ENCODE measurements around the gene BTBD9.

The BTBD9 gene

DNA sequence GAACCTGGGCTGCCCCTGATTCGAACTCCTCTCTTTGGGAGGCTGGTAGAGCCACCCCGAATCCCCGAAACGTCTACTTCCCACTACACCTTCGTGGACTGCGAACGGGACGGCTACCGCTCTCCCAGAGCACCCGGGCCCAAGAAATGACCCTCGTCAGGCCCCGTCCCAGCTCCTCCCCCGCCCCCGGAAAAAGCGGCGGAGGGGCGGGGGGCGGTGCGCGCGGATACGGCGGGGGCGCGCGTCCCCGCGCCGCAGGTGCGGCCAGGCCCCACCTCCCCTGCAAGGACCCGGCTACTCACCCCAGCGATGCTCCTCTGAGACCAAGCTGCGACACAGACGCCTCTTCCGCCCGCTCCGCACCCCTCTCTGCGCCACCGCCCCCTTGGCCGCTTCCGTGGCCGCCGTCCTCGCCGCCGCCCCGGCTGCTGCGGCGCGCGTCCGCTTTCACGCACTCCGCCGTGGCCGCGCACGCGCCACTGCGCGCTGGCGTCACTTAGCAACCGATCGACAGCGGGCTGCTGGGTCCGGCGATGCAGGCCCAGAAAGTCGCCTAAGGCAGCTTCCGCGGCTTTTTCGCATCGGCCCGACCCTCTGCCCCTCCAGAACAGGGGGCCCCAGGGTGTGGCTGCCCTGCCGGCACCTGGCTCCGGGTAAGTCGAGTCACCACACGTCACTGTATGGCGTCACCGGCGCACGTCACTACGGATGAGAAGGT is at the start of gene BTBD9:
TSS of gene BTBD9 (minus strand) at position 432 of the 718 bp plus-strand sequence.
- FAIRE-seq (no peak), DNase-seq (ENCODE audit: insufficient read length, low spot score) (peak; percentile 76)
- TF ChIP-seq POLR2A (IDR thresholded peaks at IDR 0.05; ENCODE audit: low read depth, low read length): peak; percentile 36; the same call in 1 of the 2 replicates

DNA sequence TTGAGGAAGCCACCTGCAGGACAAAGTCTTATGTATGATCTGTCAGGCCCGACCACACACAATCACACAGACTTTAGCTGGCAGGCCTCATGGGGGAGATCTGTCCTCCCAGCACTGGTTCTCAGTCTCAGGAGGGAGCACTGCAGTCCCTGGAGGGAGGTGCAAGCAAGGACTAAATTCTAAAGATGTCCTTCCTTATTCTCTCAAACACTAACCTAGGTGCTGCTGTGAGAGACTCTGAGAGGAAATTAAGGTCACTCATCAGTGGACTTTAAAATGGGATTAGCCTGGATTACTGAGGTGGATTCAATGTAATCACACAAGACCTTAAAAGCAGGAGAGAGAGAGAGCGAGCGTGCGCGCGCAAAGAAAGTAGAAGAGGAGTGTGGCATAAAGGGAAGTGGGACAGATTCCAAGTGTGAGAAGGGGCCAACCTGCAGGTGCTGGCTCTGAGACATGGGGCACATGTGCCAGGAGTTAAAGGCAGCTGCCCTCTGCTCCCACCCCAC is 48.9 kb upstream of the BTBD9 start:
- TF ChIP-seq POLR2A (IDR thresholded peaks at IDR 0.05; ENCODE audit: low read depth, low read length): no peak
- FAIRE-seq (no peak), DNase-seq (ENCODE audit: insufficient read length, low spot score) (no peak)

DNA sequence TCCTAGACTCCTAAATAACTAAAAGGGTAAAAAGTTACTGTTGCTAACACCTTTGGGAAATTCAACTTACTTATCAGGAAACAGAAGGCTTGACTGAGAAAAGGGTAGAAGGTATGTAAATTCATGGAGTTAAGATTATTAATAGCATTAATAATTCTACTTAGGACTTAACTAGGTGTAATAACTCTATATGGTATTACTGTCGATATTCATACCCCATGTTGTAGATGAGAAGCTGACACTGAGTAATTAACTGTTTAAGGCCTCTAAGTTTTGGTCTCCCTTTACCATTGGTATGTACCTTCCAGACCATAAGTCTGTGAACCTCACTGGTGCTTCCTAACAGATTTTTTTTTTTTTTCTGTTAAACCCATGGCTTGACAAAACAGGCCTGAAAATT is 47.8 kb upstream of the BTBD9 start:
- DNase-seq (ENCODE audit: insufficient read length, low spot score) (no peak), FAIRE-seq (no peak)
- TF ChIP-seq POLR2A (IDR thresholded peaks at IDR 0.05; ENCODE audit: low read depth, low read length): no peak

DNA sequence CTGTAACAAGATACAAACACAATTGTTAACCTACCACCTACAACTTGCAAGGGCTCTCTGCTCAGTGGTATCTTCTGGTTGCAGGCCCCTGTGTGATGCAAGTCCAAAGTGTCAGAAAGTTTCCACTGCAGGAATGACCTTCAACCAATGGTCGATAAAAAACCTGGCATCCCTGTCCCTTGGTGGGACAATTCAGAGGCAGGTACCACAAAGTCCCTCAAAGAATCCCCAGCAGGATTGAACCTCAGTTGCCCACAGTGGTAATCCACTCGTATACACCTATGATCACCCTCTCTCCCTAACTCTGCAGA is 47.3 kb upstream of the BTBD9 start:
- DNase-seq (ENCODE audit: insufficient read length, low spot score) (no peak), FAIRE-seq (no peak)
- no peak for TF ChIP-seq POLR2A (IDR thresholded peaks at IDR 0.05; ENCODE audit: low read depth, low read length)

DNA sequence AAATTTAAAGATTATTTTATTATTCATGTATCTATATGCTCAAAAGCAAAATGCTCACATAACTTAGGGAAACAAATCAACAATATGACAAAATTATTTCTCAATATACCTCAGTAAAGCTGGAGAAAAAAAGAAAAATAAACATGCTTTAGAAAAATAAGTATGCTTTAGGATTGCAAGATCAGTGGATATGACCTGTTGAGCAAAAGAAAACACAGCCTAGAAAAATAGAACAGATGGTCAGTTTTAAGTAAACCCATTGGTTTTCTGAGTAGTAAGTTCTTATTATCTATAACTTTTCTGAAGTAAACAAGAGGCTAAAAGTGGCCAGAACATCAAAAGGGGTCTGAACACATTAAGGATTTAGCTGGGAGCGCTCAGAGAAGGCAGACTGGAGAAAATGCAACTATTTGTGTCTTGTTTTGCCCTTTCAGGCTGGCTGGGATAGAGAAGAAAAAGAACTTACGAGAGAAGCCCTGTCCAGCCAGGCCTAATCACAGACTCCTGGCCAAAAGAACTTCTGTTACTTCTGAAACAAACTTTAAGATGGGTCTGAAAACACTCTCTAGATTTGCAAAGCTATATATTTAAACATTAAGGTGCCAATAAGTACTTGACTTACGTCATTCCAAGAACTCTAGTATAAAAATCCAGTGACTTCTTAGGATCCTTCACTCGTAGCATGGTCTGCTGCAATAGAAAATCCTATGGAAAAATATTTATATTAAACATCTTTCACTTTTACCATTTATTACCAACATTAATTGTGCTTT is 46.7 kb upstream of the BTBD9 start:
- no peak for FAIRE-seq
- no peak for TF ChIP-seq POLR2A (IDR thresholded peaks at IDR 0.05; ENCODE audit: low read depth, low read length)
- no peak for DNase-seq (ENCODE audit: insufficient read length, low spot score)

DNA sequence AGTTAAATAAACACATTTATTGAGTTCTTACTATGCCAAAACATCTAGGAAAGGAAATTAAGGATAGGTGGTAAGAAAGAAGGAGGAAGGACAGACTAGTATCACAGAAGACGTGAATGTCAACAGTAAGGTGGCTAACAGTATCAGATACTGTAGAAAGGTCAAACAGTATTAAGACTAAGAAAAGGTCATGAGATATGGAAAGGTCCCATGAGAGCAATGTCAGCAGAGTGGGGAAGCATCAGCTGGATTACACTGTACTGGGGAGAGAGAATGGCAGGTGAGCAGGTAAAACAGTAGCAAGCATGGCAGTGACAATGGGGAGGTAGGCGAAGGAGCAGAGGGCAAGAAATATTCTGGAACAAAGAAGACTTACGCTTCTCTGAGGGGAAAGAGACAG is 45.2 kb upstream of the BTBD9 start:
- DNase-seq (ENCODE audit: insufficient read length, low spot score) (no peak), FAIRE-seq (no peak)
- no peak for TF ChIP-seq POLR2A (IDR thresholded peaks at IDR 0.05; ENCODE audit: low read depth, low read length)

DNA sequence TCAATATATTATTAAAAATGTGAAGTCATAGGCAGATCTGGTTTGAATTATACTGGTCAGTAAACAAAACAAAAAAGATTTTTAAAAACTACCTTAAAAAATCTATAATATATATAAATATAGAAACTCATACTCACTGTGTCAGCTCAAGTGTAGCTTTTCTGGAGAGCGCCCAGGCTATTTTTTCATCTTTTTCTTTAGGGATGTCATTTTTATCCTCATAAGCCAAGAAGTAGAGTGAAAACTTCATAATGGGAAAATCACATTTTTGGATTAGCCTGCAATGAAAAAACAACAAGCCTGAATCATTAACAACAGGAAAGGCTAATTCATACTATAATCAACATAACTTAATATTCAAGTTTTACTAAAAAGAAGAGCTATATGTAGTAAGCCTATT is 44.5 kb upstream of the BTBD9 start:
- no peak for FAIRE-seq
- TF ChIP-seq POLR2A (IDR thresholded peaks at IDR 0.05; ENCODE audit: low read depth, low read length): no peak
- no peak for DNase-seq (ENCODE audit: insufficient read length, low spot score)

DNA sequence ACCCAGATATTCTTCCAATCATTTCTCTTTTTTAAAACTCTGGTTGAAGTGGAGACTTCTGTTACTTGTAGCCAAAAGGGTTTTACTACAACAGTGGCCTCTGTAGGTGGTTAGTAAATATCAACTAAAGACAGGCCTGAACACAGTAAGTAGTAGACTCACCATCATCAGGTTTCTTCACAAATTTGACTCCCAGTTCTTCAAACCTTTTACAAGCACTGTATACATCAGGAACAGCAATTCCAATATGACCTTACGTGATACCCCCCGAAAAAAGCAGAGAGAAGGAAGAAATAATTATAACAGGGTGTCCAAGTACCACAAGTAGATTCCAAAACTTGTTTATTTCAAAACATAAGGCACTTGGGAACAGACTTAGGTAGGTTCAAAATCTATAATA is 42.1 kb upstream of the BTBD9 start:
- DNase-seq (ENCODE audit: insufficient read length, low spot score): no peak
- no peak for TF ChIP-seq POLR2A (IDR thresholded peaks at IDR 0.05; ENCODE audit: low read depth, low read length)
- FAIRE-seq: no peak

DNA sequence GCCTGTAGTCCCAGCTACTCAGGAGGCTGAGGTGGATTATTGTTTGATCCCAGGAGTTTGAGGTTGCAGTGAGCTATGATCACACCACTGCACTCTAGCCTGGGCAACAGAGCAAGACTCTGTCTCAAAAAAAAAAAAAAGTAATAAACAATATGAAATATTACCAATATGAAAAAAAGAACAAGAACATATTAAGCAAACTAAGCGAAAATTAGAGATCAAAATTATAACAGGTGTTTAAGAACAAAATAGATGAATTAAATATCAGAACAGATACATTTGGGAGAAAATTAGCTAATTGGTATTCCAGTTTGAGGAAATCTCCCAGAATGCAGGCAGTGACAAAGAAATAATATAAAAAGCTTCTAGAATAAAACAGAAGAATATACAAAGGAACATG is 39.9 kb upstream of the BTBD9 start:
- TF ChIP-seq POLR2A (IDR thresholded peaks at IDR 0.05; ENCODE audit: low read depth, low read length): no peak
- DNase-seq (ENCODE audit: insufficient read length, low spot score) (no peak), FAIRE-seq (no peak)

DNA sequence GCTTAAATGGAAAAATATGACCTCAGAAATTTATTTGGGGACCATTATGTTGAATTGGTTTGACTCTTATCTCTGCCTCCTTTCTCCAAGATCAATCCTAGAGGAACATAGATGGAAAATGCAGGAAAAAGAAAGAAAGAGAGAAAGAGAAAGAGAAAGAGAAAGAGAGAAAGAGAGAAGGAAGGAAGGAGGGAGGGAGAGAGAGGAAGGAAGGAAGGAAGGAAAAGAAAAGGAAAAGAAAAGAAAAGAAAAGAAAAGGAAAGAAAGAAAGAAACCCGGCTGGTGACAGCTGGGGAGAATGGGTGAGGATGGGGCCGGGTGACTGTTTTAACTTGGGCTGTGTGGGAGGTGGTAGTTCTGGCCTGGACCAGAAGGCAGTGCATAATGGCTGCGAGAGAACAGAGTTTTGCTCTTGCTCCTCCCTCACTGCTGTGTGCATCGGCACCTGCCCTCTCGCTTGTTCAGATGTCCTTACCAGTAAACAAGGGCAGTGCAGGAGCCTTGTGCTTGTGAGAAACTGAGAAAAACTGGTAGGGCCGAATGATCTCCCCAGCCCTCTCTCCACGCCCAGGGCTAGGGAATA is 38.5 kb upstream of the BTBD9 start:
- FAIRE-seq (no peak), DNase-seq (ENCODE audit: insufficient read length, low spot score) (no peak)
- TF ChIP-seq POLR2A (IDR thresholded peaks at IDR 0.05; ENCODE audit: low read depth, low read length): no peak

DNA sequence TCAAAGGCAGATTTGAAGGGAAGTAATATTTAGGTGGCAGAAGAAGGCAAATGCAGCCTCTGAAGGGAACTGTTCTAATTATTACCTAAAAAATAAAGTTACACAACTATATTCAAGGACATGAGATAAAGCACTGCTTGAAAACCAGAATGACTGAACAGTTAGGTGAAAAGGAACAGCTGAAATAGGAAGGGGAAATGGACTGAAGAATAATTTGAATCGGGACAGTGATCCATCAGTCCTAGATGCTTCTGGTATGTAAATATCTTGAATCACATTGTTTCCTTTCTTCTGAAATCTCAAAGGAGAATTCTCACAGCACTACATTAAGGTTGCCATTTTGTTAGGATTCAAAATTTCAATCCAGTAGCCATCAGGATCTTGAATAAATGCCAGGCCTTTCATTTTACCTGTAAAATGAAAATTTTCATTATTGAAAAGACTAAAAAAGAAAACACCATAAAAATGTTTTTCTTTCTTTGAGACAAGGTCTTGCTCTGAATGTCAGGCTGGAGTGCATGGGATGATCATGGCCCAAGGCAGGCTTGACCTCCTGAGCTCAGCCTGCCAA is 37.3 kb upstream of the BTBD9 start:
- DNase-seq (ENCODE audit: insufficient read length, low spot score): no peak
- no peak for TF ChIP-seq POLR2A (IDR thresholded peaks at IDR 0.05; ENCODE audit: low read depth, low read length)
- FAIRE-seq: peak; percentile 20

DNA sequence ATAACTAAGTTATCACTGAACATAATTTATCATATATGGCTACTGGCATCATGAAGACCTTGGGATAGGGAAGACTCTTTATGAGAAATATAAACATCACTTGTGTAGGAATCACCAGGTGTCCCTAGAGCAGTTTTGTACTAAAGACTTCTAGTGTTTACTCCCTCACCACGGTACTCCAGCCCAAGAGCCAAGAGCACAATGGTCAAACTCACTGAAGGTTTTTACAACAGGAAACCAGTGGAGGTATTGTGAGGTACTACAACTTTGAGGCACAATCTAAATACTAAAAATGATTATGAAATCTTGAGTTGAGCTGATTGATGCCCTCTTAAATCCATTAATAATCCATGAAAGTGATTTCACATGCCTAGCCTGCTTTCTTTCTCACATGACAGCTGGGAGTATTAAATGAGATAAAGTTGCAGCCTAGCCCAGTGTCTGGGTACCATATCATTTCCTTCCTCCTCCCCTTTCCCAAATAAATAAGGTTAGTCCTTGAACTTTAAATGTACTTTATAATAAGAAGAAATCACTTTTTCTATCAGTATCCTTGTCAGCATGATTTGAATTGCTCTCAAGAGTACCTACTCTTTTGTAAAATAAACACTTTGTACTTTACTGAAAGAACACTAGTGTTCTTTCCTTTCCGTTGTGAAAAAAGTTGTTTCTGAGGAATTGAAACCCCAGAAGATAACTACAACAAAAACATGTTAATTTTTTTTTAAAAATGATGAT is 36.7 kb upstream of the BTBD9 start:
- FAIRE-seq (no peak), DNase-seq (ENCODE audit: insufficient read length, low spot score) (no peak)
- no peak for TF ChIP-seq POLR2A (IDR thresholded peaks at IDR 0.05; ENCODE audit: low read depth, low read length)

DNA sequence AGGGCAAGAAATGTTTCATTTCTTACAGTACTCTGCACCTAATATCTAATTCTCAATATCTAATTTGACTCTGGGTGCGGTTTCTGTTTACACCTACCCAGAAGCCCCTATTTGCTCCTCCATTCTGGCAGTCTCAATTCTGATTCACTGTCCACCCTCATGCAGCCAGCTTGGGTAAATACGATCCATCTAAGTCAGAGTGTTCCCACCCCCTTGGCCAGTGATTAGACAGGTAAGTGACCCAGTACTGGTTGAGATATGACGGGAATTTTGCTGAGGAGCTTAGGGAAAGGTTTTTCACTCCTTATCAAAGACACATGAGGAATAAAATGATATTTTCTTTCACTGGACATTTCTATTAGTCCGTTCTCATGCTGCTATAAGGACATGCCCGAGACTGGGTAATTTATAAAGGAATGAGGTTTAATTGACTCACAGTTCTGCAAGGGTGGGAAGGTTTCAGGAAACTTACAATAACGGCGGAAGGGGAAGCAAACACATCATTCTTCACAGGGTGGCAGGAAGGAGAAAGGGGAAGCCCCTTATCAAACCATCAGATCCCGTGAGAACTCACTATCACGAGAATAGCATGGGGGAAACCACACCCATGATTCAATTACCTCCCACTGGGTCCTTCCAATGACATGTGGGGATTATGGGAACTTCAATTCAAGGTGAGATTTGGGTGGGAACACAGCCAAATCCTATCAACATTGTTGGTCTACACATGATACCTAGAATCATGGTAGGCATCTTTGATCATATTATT is 33.9 kb upstream of the BTBD9 start:
- TF ChIP-seq POLR2A (IDR thresholded peaks at IDR 0.05; ENCODE audit: low read depth, low read length): no peak
- FAIRE-seq: no peak
- DNase-seq (ENCODE audit: insufficient read length, low spot score): no peak
